IMR-90 (cell line): ENCODE data around the gene COLQ.

Experiments
- BHLHE40 ChIP-seq: fragments of 150-350 bp; IDR thresholded peaks from 2 replicates; pipeline ENCODE4 v1.6.1; 2016; ENCODE audit warnings: mild to moderate bottlenecking, low read depth, low read length
- CTCF ChIP-seq: conservative IDR thresholded peaks from 2 replicates; pipeline ENCODE4 v1.5.1; 2012; ENCODE audit warnings: mild to moderate bottlenecking, low read depth, low read length, improper control_type of control experiment
- ELK1 ChIP-seq: fragments of 150-350 bp; IDR thresholded peaks from 2 replicates; pipeline ENCODE4 v1.6.1; 2016; ENCODE audit warnings: low read depth, mild to moderate bottlenecking, low read length, moderate library complexity, borderline replicate concordance
- FOS ChIP-seq: fragments of 150-350 bp; IDR thresholded peaks from 2 replicates; pipeline ENCODE4 v1.6.1; 2016; ENCODE audit warnings: low read depth, low read length
- MXI1 ChIP-seq: IDR thresholded peaks from 2 replicates; pipeline ENCODE4 v1.6.1; 2012; ENCODE audit warnings: low read depth, mild to moderate bottlenecking, low read length, moderate library complexity, borderline replicate concordance
- POLR2A ChIP-seq: IDR thresholded peaks from 2 replicates; pipeline ENCODE4 v1.6.1; 2012; ENCODE audit warnings: mild to moderate bottlenecking, low read depth, low read length

DNA sequence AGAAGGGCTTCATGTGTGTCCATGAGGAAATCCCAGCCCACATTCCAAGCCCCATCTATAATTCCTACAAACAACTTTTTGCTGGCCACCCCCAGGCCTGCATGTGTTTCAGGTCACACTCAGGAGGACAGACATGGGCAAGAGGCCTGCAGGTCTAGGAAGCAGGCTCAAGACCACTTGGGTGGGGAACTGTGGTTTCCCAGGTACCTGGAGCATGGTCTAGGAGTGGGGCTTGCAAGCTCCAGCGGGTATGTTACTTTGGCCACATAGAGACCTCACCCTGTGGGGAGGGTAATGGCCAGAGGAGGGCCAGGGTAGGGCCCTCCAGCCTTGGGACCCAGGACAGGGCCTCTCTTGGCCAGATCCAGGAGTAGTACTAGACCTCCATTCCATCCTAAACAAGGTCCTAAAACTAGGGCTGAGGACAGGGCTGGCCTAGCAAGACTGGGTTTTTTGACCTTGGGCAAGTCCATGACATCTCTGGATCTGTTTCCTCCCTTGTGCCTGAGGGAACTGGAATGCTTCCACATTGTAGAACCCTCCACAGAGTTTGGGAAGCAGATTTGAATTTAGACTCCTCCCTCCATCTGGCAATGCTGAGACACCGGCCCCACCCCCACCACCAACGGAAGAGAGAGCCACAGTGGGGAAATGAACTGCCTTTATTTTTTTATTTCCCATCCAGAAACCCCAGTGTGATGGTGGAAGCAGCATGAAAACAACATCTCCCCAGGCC is 71.8 kb downstream of the COLQ start:
- TF ChIP-seq FOS (no peak), CTCF (no peak), BHLHE40 (no peak), POLR2A (no peak), MXI1 (no peak), ELK1 (no peak)
